GM12865 (cell line): ENCODE results near the gene AFF2.

Experiments
- DNase-seq: peaks from one replicate; pipeline ENCODE4 v3.0.0; 2010; ENCODE audit warnings: low read depth
- H3K4me3 ChIP-seq: 2 replicates; pipeline ENCODE4 v1.5.1; 2011; ENCODE audit warnings: mild to moderate bottlenecking, low read depth, low read length, control low read depth
- TF ChIP-seq, protein P1 (sequence below): IDR thresholded peaks from 2 replicates; pipeline ENCODE4 v1.5.1; 2011; ENCODE audit warnings: low read length, control low read depth, low read depth, inconsistent platforms; ENCODE audit not compliant: insufficient read depth; ENCODE audit errors: missing control alignments

Gene AFF2

DNA sequence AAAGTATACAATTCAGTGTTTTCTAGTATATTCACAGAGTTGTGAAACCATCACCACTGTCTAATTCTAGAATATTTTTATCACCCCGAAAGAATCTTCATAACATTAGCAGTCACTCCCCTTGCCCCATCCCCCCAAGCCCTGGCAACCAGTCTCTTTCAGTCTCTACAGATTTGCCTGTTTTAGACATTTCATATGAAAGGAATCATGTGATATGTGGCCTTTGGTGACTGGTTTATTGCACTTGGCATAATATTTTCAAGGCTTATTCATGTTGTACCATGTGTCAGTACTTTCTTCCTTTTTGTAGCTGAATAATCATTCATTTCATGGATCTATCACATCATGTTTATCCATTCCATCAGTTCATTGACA, 371.7 kb downstream of the AFF2 start:
- DNase-seq: no peak
- no peak overlapping the region for H3K4me3 ChIP-seq
- TF ChIP-seq, protein P1, sequence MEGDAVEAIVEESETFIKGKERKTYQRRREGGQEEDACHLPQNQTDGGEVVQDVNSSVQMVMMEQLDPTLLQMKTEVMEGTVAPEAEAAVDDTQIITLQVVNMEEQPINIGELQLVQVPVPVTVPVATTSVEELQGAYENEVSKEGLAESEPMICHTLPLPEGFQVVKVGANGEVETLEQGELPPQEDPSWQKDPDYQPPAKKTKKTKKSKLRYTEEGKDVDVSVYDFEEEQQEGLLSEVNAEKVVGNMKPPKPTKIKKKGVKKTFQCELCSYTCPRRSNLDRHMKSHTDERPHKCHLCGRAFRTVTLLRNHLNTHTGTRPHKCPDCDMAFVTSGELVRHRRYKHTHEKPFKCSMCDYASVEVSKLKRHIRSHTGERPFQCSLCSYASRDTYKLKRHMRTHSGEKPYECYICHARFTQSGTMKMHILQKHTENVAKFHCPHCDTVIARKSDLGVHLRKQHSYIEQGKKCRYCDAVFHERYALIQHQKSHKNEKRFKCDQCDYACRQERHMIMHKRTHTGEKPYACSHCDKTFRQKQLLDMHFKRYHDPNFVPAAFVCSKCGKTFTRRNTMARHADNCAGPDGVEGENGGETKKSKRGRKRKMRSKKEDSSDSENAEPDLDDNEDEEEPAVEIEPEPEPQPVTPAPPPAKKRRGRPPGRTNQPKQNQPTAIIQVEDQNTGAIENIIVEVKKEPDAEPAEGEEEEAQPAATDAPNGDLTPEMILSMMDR: no peak

DNA sequence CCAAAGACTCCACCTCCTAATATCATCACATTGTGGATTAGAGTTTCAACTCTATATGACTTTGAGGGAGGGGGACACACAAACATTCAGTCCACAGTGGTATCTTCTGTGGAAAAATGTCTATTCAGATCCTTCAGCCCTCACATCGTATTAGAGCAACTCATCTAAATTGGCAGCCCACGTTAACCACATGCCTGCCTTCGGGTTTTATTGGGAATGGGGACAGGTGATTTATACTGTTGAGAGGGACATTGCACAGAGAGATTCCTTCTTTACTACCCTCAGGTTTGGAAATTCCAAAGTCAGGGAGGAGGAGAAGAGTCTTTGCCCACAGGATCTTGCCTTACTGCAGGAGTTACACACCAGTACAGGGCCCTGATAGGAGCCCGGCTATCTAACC, 372.5 kb downstream of the AFF2 start:
- TF ChIP-seq, protein P1: no peak
- H3K4me3 ChIP-seq: no peak overlapping the region
- DNase-seq: no peak

DNA sequence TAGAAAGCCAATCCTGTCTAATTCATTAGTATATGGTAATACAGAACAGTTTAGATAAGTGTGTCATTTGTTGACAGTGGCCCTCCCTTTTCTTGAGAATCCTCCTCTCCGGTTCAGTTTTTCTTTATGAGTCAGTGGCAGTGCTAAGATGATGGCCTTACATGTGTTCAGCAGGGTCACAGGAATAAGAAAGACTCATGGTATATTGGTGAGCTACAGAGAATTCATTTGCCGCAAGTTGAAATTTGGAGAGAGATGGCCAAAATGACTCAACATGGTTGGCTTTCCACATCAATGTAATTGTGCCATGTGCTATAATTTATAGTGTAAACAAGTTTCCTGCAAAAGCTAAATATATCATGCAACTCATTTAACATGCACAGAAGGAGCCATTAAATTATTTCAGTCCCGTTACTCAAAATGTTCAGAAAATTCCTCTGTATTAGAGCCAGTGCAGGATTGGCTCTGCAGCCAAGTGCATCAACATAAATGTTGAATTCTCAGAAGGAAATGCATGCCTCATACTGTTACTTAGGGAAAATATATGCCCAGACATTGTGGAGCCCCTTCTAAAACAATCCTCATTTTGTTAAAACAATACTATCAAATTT, 374.3 kb downstream of the AFF2 start:
- H3K4me3 ChIP-seq: no peak overlapping the region
- no peak for DNase-seq
- TF ChIP-seq, protein P1: no peak

DNA sequence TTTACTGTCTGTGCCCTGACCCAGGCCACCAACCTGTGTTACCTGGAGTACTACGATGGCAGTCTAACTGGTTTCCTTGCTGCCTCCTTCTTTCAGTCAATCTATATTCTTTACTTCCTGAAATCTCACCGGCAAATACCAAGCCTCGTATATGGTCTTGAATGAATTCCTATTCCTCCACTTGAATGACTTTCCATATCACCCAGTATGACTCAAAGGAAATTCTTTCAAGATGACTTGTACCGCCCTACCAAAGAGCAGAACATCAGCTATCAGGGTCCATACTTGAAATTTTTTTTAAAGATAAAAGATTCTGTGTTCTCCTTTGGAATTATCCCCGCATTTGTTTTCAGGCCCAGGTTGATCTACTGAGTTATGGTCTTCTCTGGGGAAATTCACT, 378.0 kb downstream of the AFF2 start:
- no peak for DNase-seq
- TF ChIP-seq, protein P1: no peak
- no peak overlapping the region for H3K4me3 ChIP-seq

DNA sequence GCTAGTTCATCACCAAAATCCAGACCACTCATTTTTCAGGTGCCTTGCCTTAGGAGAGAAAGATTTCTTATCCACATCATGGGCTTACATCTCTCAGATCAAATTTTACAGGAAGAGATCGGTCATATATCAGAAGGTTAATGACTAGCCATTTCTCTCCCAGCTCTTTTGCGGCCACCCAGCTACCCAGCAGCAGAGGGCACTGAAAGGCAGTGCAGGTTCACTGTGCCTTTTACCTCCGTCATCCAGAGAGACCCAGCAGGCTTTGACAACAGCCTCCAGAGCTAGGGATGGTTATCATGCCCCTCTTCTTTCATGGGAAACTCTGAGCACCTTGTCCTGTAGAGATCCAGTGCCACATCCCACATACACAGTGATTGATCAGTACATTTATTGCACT, 384.8 kb downstream of the AFF2 start:
- TF ChIP-seq, protein P1: peak; percentile 8
- DNase-seq: no peak
- no peak overlapping the region for H3K4me3 ChIP-seq

DNA sequence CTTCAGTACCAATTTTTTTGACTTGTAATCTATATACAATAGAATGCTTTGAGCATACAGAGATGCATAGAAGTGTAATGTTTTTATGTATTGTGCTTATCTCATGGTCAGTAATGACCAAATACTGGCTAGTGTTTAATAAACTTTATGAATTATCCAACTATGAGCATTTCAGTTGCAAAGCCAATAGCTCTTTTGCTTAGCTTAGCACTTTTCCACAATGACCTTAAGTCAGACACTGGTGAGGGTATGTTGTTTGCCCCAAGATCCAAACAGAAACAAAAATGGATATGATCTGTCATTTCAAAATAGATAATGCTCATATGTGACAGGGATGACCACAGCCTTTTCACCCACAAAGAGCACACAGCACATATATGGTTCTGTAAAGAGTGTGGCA, 393.0 kb downstream of the AFF2 start:
- TF ChIP-seq, protein P1: no peak
- DNase-seq: no peak
- H3K4me3 ChIP-seq: no peak overlapping the region

DNA sequence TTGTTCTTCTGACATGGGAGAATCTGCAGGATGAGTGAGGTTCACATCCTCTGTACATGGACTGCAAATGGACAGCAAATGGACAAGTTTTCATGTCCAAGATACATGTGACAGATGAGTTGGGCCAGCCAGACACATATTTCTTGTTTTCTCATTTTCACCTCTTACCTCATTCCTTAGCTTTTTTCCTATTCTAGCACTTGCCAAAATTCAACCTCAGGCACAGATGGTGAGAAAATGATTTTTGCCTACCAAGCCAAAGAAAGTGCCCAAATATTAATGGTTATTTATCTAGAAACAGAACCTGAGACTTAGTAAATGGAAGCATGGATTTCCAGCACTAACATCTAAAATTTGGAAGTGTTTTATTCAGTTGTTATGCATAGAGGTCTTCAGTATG, 402.2 kb downstream of the AFF2 start:
- DNase-seq: no peak
- TF ChIP-seq, protein P1: no peak
- H3K4me3 ChIP-seq: no peak overlapping the region
